H1 (cell line): ENCODE measurements around the gene BRIP1. TPM values are rescaled to one million over a fixed set of nuclear protein-coding genes. Genes with fewer than 3 reads are reported as not detected.

Source experiments
- CTCF ChIA-PET: fragments of 300-600 bp; sonication (Branson Sonifier 250); formaldehyde crosslinking; loops from one replicate; lab custom pipeline; 2021; ENCODE audit not compliant: partially characterized antibody; lab: Charles Lee
- POLR2A ChIA-PET: fragments of 300-600 bp; sonication (Branson Sonifier 250); formaldehyde crosslinking; loops from one replicate; lab custom pipeline; 2021; ENCODE audit warnings: inconsistent platforms; ENCODE audit not compliant: partially characterized antibody; lab: Charles Lee
- DNase-seq, 2 experiments: peaks; one replicate each; pipeline versions ENCODE4 v3.0.0 to v3.0.0-alpha.2; 2010 to 2022; ENCODE audit warnings: low spot score in 2 of 2, low read depth in 1 of 2, mixed read lengths in 1 of 2
- FAIRE-seq: peaks from 2 replicates; lab custom pipeline; 2011; peaks lifted over from hg19 to GRCh38; lab: Jason Lieb, UNC
- H2AFZ ChIP-seq: 2 replicates; pipeline ENCODE4 v1.8.1; 2012; ENCODE audit warnings: low read length, inconsistent platforms
- H2AK5ac ChIP-seq: 2 replicates; pipeline ENCODE4 v1.6.1; 2013; ENCODE audit warnings: low read depth, low read length
- H2BK120ac ChIP-seq: replicated peaks from 2 replicates; pipeline ENCODE3; 2013; ENCODE audit warnings: low read depth, low read length, inconsistent platforms
- H2BK12ac ChIP-seq: 2 replicates; pipeline ENCODE4 v1.6.1; 2013; ENCODE audit warnings: low read depth, low read length
- H2BK15ac ChIP-seq: 2 replicates; pipeline ENCODE4 v1.6.1; 2013; ENCODE audit warnings: low read length
- H2BK20ac ChIP-seq: 2 replicates; pipeline ENCODE4 v1.6.1; 2013; ENCODE audit warnings: low read length
- H2BK5ac ChIP-seq: 2 replicates; pipeline ENCODE4 v1.6.1; 2013; ENCODE audit warnings: low read depth, low read length
- H3K14ac ChIP-seq: 2 replicates; pipeline ENCODE4 v1.6.1; 2013; ENCODE audit warnings: inconsistent platforms; ENCODE audit not compliant: insufficient read length
- H3K18ac ChIP-seq: 2 replicates; pipeline ENCODE4 v1.6.1; 2013; ENCODE audit warnings: low read length; ENCODE audit errors: extremely low read depth
- H3K23ac ChIP-seq: 2 replicates; pipeline ENCODE4 v1.6.1; 2013; ENCODE audit warnings: inconsistent platforms; ENCODE audit not compliant: insufficient read length
- H3K23me2 ChIP-seq: 2 replicates; pipeline ENCODE4 v1.6.1; 2013; ENCODE audit warnings: low read depth, low read length
- H3K27ac ChIP-seq: 2 replicates; pipeline ENCODE4 v1.6.1; 2011; ENCODE audit warnings: low read depth, low read length, inconsistent platforms
- H3K27me3 ChIP-seq, 4 experiments: replicated peaks in 1 of 4; 1 replicate in 1 of 4; 2 replicates in 3 of 4; pipeline versions ENCODE4 v1.6.1 to v1.8.1; 2011 to 2013; ENCODE audit warnings: low read length in 3 of 4, mild to moderate bottlenecking in 3 of 4, inconsistent platforms in 2 of 4, mixed read lengths in 2 of 4, moderate library complexity in 1 of 4; ENCODE audit not compliant: control insufficient read depth in 3 of 4, insufficient read depth in 3 of 4; ENCODE audit errors: extremely low read depth in 1 of 4
- H3K36me3 ChIP-seq, 4 experiments: 2 replicates each; pipeline versions ENCODE4 v1.6.1 to v1.8.1; 2011 to 2013; ENCODE audit warnings: mild to moderate bottlenecking in 4 of 4, low read length in 3 of 4, moderate library complexity in 2 of 4, control low read depth in 1 of 4, inconsistent platforms in 1 of 4; ENCODE audit not compliant: insufficient read depth in 4 of 4, control insufficient read depth in 2 of 4
- H3K4ac ChIP-seq: replicated peaks from 2 replicates; pipeline ENCODE3; 2013; ENCODE audit warnings: low read length, low read depth, mixed read lengths, inconsistent platforms; ENCODE audit not compliant: insufficient read length
- H3K4me1 ChIP-seq, 4 experiments: replicated peaks in 1 of 4; 1 replicate in 1 of 4; 2 replicates in 3 of 4; pipeline versions ENCODE4 v1.6.1 to v1.8.1; 2011 to 2013; ENCODE audit warnings: low read length in 3 of 4, inconsistent platforms in 2 of 4, mixed read lengths in 1 of 4; ENCODE audit not compliant: insufficient read depth in 4 of 4, control insufficient read depth in 3 of 4
- H3K4me2 ChIP-seq, 2 experiments: 2 replicates each; pipeline versions ENCODE4 v1.6.1 to v1.8.1; 2011 to 2013; ENCODE audit warnings: low read depth in 2 of 2, low read length in 2 of 2, control low read depth in 1 of 2, inconsistent platforms in 1 of 2, mild to moderate bottlenecking in 1 of 2; ENCODE audit not compliant: insufficient read depth in 1 of 2
- H3K4me3 ChIP-seq, 4 experiments: fragments of 200-600, 300-600 bp in 1 of 4; sonication (generic), shearing (Covaris generic), sonication (Bioruptor Twin) in 1 of 4; 2 replicates each; pipeline versions ENCODE4 v1.5.1 to v1.8.1; 2011 to 2016; ENCODE audit warnings: low read length in 4 of 4, low read depth in 3 of 4, control low read depth in 2 of 4, inconsistent platforms in 2 of 4, mild to moderate bottlenecking in 2 of 4, mixed read lengths in 1 of 4, moderate library complexity in 1 of 4; ENCODE audit not compliant: insufficient read depth in 2 of 4; ENCODE audit errors: extremely low read depth in 1 of 4
- H3K56ac ChIP-seq: replicated peaks from 2 replicates; pipeline ENCODE3; 2013; ENCODE audit warnings: low read depth, mild to moderate bottlenecking, mixed read lengths, low read length, inconsistent platforms; ENCODE audit not compliant: insufficient read length
- H3K79me1 ChIP-seq: 2 replicates; pipeline ENCODE4 v1.6.1; 2013; ENCODE audit warnings: low read depth, low read length, control low read depth
- H3K79me2 ChIP-seq, 2 experiments: 2 replicates each; pipeline versions ENCODE4 v1.6.1 to v1.8.1; 2012 to 2013; ENCODE audit warnings: low read length in 2 of 2, mild to moderate bottlenecking in 2 of 2, inconsistent platforms in 1 of 2; ENCODE audit not compliant: insufficient read depth in 2 of 2, control insufficient read depth in 1 of 2
- H3K9ac ChIP-seq, 4 experiments: replicated peaks in 1 of 4; 1 replicate in 1 of 4; 2 replicates in 3 of 4; pipeline versions ENCODE4 v1.6.1 to v1.8.1; 2011 to 2013; ENCODE audit warnings: low read depth in 3 of 4, low read length in 3 of 4, control low read depth in 2 of 4, mild to moderate bottlenecking in 2 of 4, moderate library complexity in 2 of 4, inconsistent platforms in 1 of 4; ENCODE audit errors: extremely low read depth in 1 of 4
- H3K9me3 ChIP-seq, 2 experiments: 2 replicates each; pipeline versions ENCODE4 v1.6.1 to v1.8.1; 2012 to 2013; ENCODE audit warnings: mild to moderate bottlenecking in 2 of 2, moderate library complexity in 2 of 2, control low read depth in 1 of 2, inconsistent platforms in 1 of 2, low read depth in 1 of 2, low read length in 1 of 2, mixed read lengths in 1 of 2; ENCODE audit not compliant: insufficient read depth in 2 of 2
- H4K20me1 ChIP-seq, 2 experiments: replicated peaks in 1 of 2; 2 replicates each; pipeline versions ENCODE3 to v1.8.1; 2011 to 2013; ENCODE audit warnings: inconsistent platforms in 2 of 2, low read length in 2 of 2, mild to moderate bottlenecking in 1 of 2; ENCODE audit not compliant: insufficient read depth in 2 of 2, control insufficient read depth in 1 of 2
- H4K5ac ChIP-seq: 2 replicates; pipeline ENCODE4 v1.6.1; 2013; ENCODE audit warnings: low read length, low read depth, mixed read lengths, inconsistent platforms; ENCODE audit not compliant: insufficient read length
- H4K8ac ChIP-seq: 2 replicates; pipeline ENCODE4 v1.8.0; 2013; ENCODE audit warnings: mild to moderate bottlenecking, moderate library complexity, low read length, inconsistent platforms; ENCODE audit not compliant: insufficient read depth; ENCODE audit errors: extremely low read depth
- H4K91ac ChIP-seq: replicated peaks from 2 replicates; pipeline ENCODE3; 2013; ENCODE audit warnings: low read length, mixed read lengths, inconsistent platforms; ENCODE audit not compliant: insufficient read length
- EP300 ChIP-seq, 2 experiments: IDR thresholded peaks; 1 replicate in 1 of 2; 2 replicates in 1 of 2; pipeline ENCODE4 v1.6.1; 2011 to 2012; ENCODE audit warnings: low read depth in 2 of 2, low read length in 2 of 2, mild to moderate bottlenecking in 2 of 2, borderline replicate concordance in 1 of 2, inconsistent platforms in 1 of 2, moderate library complexity in 1 of 2
- FOSL1 ChIP-seq: IDR thresholded peaks from 2 replicates; pipeline ENCODE4 v1.6.1; 2011; ENCODE audit warnings: mild to moderate bottlenecking, low read depth, low read length, moderate library complexity; ENCODE audit not compliant: insufficient read depth
- NANOG ChIP-seq: IDR thresholded peaks from 2 replicates; pipeline ENCODE4 v1.6.1; 2011; ENCODE audit warnings: low read length, low read depth, mild to moderate bottlenecking, inconsistent platforms; ENCODE audit not compliant: insufficient read depth, poor library complexity, severe bottlenecking
- POLR2A ChIP-seq, 2 experiments: IDR thresholded peaks; 1 replicate in 1 of 2; 2 replicates in 1 of 2; pipeline ENCODE4 v1.6.1; 2011; ENCODE audit warnings: low read depth in 2 of 2, low read length in 2 of 2, mild to moderate bottlenecking in 2 of 2; ENCODE audit errors: control extremely low read depth in 1 of 2
- POLR2AphosphoS5 ChIP-seq: IDR thresholded peaks from 2 replicates; pipeline ENCODE4 v1.6.1; 2011; ENCODE audit warnings: low read depth, low read length
- RXRA ChIP-seq: IDR thresholded peaks from 2 replicates; pipeline ENCODE4 v1.6.1; 2011; ENCODE audit warnings: low read depth, mild to moderate bottlenecking, low read length, moderate library complexity; ENCODE audit not compliant: insufficient read depth
- SAP30 ChIP-seq: fragments of 300-600 bp; sonication (generic); IDR thresholded peaks from 2 replicates; pipeline ENCODE4 v1.7.1; 2012; ENCODE audit warnings: low read length, moderate library complexity, mild to moderate bottlenecking, inconsistent platforms; ENCODE audit not compliant: insufficient read depth, insufficient replicate concordance
- SUZ12 ChIP-seq: fragments of 200-600 bp; sonication (generic); IDR thresholded peaks from 2 replicates; pipeline ENCODE4 v1.6.1; 2012; ENCODE audit warnings: mild to moderate bottlenecking, inconsistent platforms, low read length, moderate library complexity, mixed read lengths
- TAF1 ChIP-seq: IDR thresholded peaks from 2 replicates; pipeline ENCODE4 v1.6.1; 2011; ENCODE audit warnings: mild to moderate bottlenecking, low read depth, low read length
- TAF7 ChIP-seq: optimal IDR thresholded peaks from 2 replicates; pipeline ENCODE3; 2011; ENCODE audit warnings: low read depth, mild to moderate bottlenecking, inconsistent platforms, low read length, moderate library complexity, borderline replicate concordance
- USF2 ChIP-seq: IDR thresholded peaks from 2 replicates; pipeline ENCODE4 v1.6.1; 2011; ENCODE audit warnings: low read length, improper control_type of control experiment
- WGBS, 2 experiments: shearing (Covaris generic) in 1 of 2; methylation state at CpG; one replicate each; pipeline versions ENCODE4 v1.1.6 to v1.1.7; 2013 to 2015; ENCODE audit warnings: low lambda C conversion rate in 2 of 2, mixed read lengths in 2 of 2, inconsistent platforms in 1 of 2, low coverage in 1 of 2, missing lambda C conversion rate in 1 of 2; ENCODE audit not compliant: insufficient replicate concordance in 2 of 2, insufficient coverage in 1 of 2, insufficient read length in 1 of 2; ENCODE audit errors: extremely low coverage in 1 of 2, missing lambda C conversion rate in 1 of 2; 5-methylcytosine and 5-hydroxymethylcytosine counted together
- polyA plus RNA-seq, 7 experiments: library from polyadenylated mRNA; depleted of rRNA in 3 of 7; stranded (reverse) in 5 of 7; unstranded in 2 of 7; fragments of >200 nt in 5 of 7; fragments of 200-250 nt in 2 of 7; gene quantifications; 1 replicate in 5 of 7; 2 replicates in 1 of 7; 4 replicates in 1 of 7; pipeline versions ENCODE4 v1.2.1 to v1.2.3, GENCODE V29; 2011 to 2013; ENCODE audit warnings: missing spikeins in 2 of 7, mixed read lengths in 2 of 7
- total RNA-seq: library from RNA; stranded (reverse); fragmentation: NEBNext Ultra II Directional; extraction: Animal tissue kit (Norgen Biotek cat#: 25700); gene quantifications from 2 replicates; pipeline ENCODE4 v1.2.1, GENCODE V29; 2021

Gene BRIP1
- total and polyA plus RNA-seq, 2 of the 8 experiments (the other 6 are each of a cell fraction or from before 2014, with no cell fraction given): 5.8 to 19.2 TPM

GRCh38 chr17:61746248-61746985 is 116.9 kb downstream of the BRIP1 start:
- CTCF ChIA-PET: interaction anchor here (0.7 to 1.3 kb wide), 2 partner anchors 18 to 46 kb away, joined by 3 to 4 read pairs; no protein-coding TSS in a partner anchor
- Histone ChIP-seq H3K4ac (no peak overlapping the region), H3K36me3 (peaks cover 0 to 23% (median 8%) of the 10 kb centered on the region in 4 experiments; a peak in 3 of 8 replicates), H3K4me1 (no peaks in the 10 kb centered on the region), H2AK5ac (no peak overlapping the region), H4K91ac (no peak overlapping the region), H4K8ac (no peak overlapping the region), H3K79me1 (no peaks in the 10 kb centered on the region), H2AFZ (no peak overlapping the region), H4K5ac (no peak overlapping the region), H3K18ac (no peak overlapping the region), H3K27me3 (no peaks in the 10 kb centered on the region), H4K20me1 (no peaks in the 10 kb centered on the region), H3K14ac (no peak overlapping the region), H2BK15ac (no peak overlapping the region), H2BK120ac (no peak overlapping the region), H3K23me2 (no peaks in the 10 kb centered on the region), H3K4me3 (no peak overlapping the region), H3K9ac (no peak overlapping the region), H2BK12ac (no peak overlapping the region), H3K27ac (no peak overlapping the region), H3K56ac (no peak overlapping the region), H3K4me2 (no peak overlapping the region), H3K79me2 (no peaks in the 10 kb centered on the region), H3K23ac (no peak overlapping the region), H3K9me3 (peaks cover 6 to 10% of the 10 kb centered on the region in 2 experiments; a peak in 2 of 4 replicates), H2BK20ac (no peak overlapping the region), H2BK5ac (no peak overlapping the region)
- FAIRE-seq (no peak), DNase-seq (no peak)
- POLR2A ChIA-PET: no interaction called here
- 96% methylated on average over 3 of the region's 3 CpGs; no CpG with 5 or more reads in 1 of the 2 experiments for WGBS, 2 experiments
- TF ChIP-seq SAP30: no peak
- no peak for TF ChIP-seq TAF1
- no peak for TF ChIP-seq SUZ12
- no peak for TF ChIP-seq USF2
- no peak for TF ChIP-seq RXRA
- TF ChIP-seq POLR2A (IDR thresholded peaks at IDR 0.05; ENCODE audit: control extremely low read depth in 1 of 2, low read depth in 2 of 2, low read length in 2 of 2): no peak
- no peak for TF ChIP-seq POLR2AphosphoS5
- TF ChIP-seq NANOG: no peak
- TF ChIP-seq EP300 (IDR thresholded peaks at IDR 0.05; ENCODE audit: borderline replicate concordance in 1 of 2, low read depth in 2 of 2, low read length in 2 of 2): no peak
- no peak for TF ChIP-seq FOSL1
- TF ChIP-seq TAF7: no peak
